Panc1 (cell line): ENCODE data around the gene PLCXD1. TPM values are rescaled to one million over a fixed set of nuclear protein-coding genes. Genes with fewer than 3 reads are reported as not detected.

ENCODE experiments used
- ATAC-seq: fragments of 200-7000 bp; cut with Tn5 transposase; 2 replicates; pipeline ENCODE4 v1.9.1; 2020; ENCODE audit warnings: mild to moderate bottlenecking, moderate library complexity
- BruUV-seq: library from RNA; stranded (reverse); fragments of 400-500 nt; replicated peaks from 2 replicates; lab custom pipeline; 2021; lab: Mats Ljungman, UMichigan
- CTCF ChIA-PET: fragments of 300-600 bp; sonication (Branson Sonifier 250); formaldehyde crosslinking; loops from one replicate; lab custom pipeline; 2022; ENCODE audit warnings: antibody characterized with exemption; lab: Charles Lee
- POLR2A ChIA-PET: fragments of 300-600 bp; sonication (Branson Sonifier 250); formaldehyde crosslinking; loops from one replicate; lab custom pipeline; 2022; ENCODE audit warnings: antibody characterized with exemption; lab: Charles Lee
- DNase-seq: peaks from one replicate; pipeline ENCODE4 v3.0.0-alpha.2; 2010; ENCODE audit warnings: low read depth, low spot score
- H3K27ac ChIP-seq: 2 replicates; pipeline ENCODE4 v1.5.1; 2011; ENCODE audit warnings: mild to moderate bottlenecking, low read length, inconsistent platforms
- H3K27me3 ChIP-seq: fragments of 200-500 bp; sonication (Bioruptor generic); 2 replicates; pipeline ENCODE4 v1.6.0; 2014; ENCODE audit warnings: low read length, inconsistent platforms; ENCODE audit not compliant: control insufficient read depth, insufficient read depth
- H3K36me3 ChIP-seq: fragments of 200-500 bp; sonication (Bioruptor generic); 2 replicates; pipeline ENCODE4 v1.5.1; 2014; ENCODE audit warnings: inconsistent platforms, mild to moderate bottlenecking, low read length, moderate library complexity; ENCODE audit not compliant: control insufficient read depth, insufficient read depth
- H3K4me1 ChIP-seq: 2 replicates; pipeline ENCODE4 v1.5.1; 2011; ENCODE audit warnings: inconsistent platforms, mild to moderate bottlenecking, low read length, moderate library complexity; ENCODE audit not compliant: control insufficient read depth, insufficient read depth
- H3K4me3 ChIP-seq, 2 experiments: 2 replicates each; pipeline ENCODE4 v1.5.1; 2011 to 2012; ENCODE audit warnings: low read depth in 2 of 2, low read length in 2 of 2, mild to moderate bottlenecking in 2 of 2, inconsistent platforms in 1 of 2, moderate library complexity in 1 of 2
- H3K9me3 ChIP-seq: fragments of 200-500 bp; sonication (Bioruptor generic); 2 replicates; pipeline ENCODE4 v1.5.1; 2014; ENCODE audit warnings: low read depth, mild to moderate bottlenecking, inconsistent platforms, low read length, moderate library complexity; ENCODE audit not compliant: control insufficient read depth, insufficient read depth
- CTCF ChIP-seq: fragments of 450-650 bp; IDR thresholded peaks from 2 replicates; pipeline ENCODE4 v1.5.1; 2017; ENCODE audit warnings: mild to moderate bottlenecking
- POLR2AphosphoS5 ChIP-seq: IDR thresholded peaks from 2 replicates; pipeline ENCODE4 v1.6.1; 2012; ENCODE audit warnings: mild to moderate bottlenecking, low read depth, low read length, moderate library complexity
- REST ChIP-seq, 2 experiments: IDR thresholded peaks; 2 replicates each; pipeline ENCODE4 v1.6.1; 2011 to 2012; ENCODE audit warnings: low read depth in 2 of 2, control low read depth in 1 of 2, low read length in 1 of 2, mild to moderate bottlenecking in 1 of 2, moderate library complexity in 1 of 2; ENCODE audit not compliant: insufficient read depth in 1 of 2
- SIN3A ChIP-seq: IDR thresholded peaks from 2 replicates; pipeline ENCODE4 v1.6.1; 2012; ENCODE audit warnings: low read depth, mild to moderate bottlenecking, low read length, moderate library complexity, borderline replicate concordance; ENCODE audit not compliant: insufficient read depth
- TCF7L2 ChIP-seq: IDR thresholded peaks from 2 replicates; pipeline ENCODE4 v1.6.1; 2011; ENCODE audit warnings: mild to moderate bottlenecking, low read depth, low read length, inconsistent platforms
- in situ Hi-C: cut with HindIII; loops from 2 replicates; pipeline ENCODE4 v1.10.0; 2016; ENCODE audit warnings: low sequenced_read_pairs, low pct_unique_long_range_greater_than_20kb
- intact Hi-C: fragments of 100-400 bp; cut with micrococcal nuclease; formaldehyde crosslinking; loops from one replicate; pipeline ENCODE4 v1.10.0; 2022; ENCODE audit not compliant: unreplicated experiment
- total RNA-seq: library from RNA; stranded (reverse); gene quantifications from one replicate; pipeline ENCODE4 v1.2.1, GENCODE V29; 2021; ENCODE audit not compliant: unreplicated experiment

PLCXD1 gene
- total RNA-seq, 1 experiment from 2014 or later = 54.9 TPM

GRCh38 chrX:292900-293897, 12.0 kb downstream of the PLCXD1 start:
- TF ChIP-seq POLR2AphosphoS5 (no peak), SIN3A (no peak), TCF7L2 (no peak), REST (IDR thresholded peaks at IDR 0.05; ENCODE audit: insufficient read depth in 1 of 2, low read depth in 2 of 2, low read length in 1 of 2) (no peak), CTCF (no peak)
- in situ Hi-C loops = no loop called here
- DNase-seq = no peak
- ChIA-PET POLR2A (no interaction called here), CTCF (no interaction called here)
- Histone ChIP-seq H3K36me3 (no peaks in the 10 kb centered on the region), H3K4me3 (no peak overlapping the region), H3K27ac (no peak overlapping the region), H3K9me3 (no peaks in the 10 kb centered on the region), H3K27me3 (no peaks in the 10 kb centered on the region), H3K4me1 (no peaks in the 10 kb centered on the region)
- BruUV-seq = TSS peak; percentile 85
- intact Hi-C loops = no loop called here
- no peak for ATAC-seq

GRCh38 chrX:295136-295535, 14.0 kb downstream of the PLCXD1 start:
- Histone ChIP-seq H3K9me3 (no peaks in the 10 kb centered on the region), H3K27ac (no peak overlapping the region), H3K27me3 (no peaks in the 10 kb centered on the region), H3K36me3 (no peaks in the 10 kb centered on the region), H3K4me3 (no peak overlapping the region), H3K4me1 (no peaks in the 10 kb centered on the region)
- no TSS peak for BruUV-seq
- intact Hi-C loops = no loop called here
- DNase-seq (no peak), ATAC-seq (no peak)
- ChIA-PET CTCF (no interaction called here), POLR2A (no interaction called here)
- in situ Hi-C loops = no loop called here
- TF ChIP-seq REST (IDR thresholded peaks at IDR 0.05; ENCODE audit: insufficient read depth in 1 of 2, low read depth in 2 of 2, low read length in 1 of 2) (no peak), TCF7L2 (no peak), POLR2AphosphoS5 (no peak), SIN3A (no peak), CTCF (no peak)
